ENCODE measurements around the gene MICAL3.

DNA sequence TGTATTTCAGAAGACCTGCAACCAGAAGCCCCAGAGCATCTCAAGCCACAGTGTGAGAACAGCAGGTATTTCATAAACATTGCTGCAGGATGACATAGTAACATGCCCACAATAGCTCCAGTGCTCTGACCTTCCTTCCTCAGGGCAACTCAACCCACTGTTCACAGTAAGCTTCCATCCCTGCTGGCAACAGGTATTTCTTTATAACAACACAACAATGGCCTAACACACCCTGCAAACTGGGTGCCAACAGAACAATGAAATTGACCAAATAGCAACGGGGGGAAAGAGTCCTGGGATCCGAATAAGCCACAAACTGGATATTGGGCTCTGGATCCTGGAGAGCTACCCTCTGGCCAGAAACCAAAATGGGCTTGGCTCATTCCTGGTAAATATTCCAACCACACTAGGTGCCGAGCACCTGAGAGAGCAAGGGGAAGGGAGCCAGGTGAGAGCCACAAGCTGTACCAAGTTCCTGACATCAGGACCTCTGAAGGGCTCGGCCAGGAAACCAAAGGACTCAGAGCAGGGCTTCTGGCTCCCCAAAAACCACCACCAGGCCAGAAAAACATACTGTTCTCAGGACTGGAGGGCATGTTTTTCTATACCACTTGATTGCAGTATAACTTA lies 99.5 kb downstream of the MICAL3 start:
- TF ChIP-seq, protein P1, sequence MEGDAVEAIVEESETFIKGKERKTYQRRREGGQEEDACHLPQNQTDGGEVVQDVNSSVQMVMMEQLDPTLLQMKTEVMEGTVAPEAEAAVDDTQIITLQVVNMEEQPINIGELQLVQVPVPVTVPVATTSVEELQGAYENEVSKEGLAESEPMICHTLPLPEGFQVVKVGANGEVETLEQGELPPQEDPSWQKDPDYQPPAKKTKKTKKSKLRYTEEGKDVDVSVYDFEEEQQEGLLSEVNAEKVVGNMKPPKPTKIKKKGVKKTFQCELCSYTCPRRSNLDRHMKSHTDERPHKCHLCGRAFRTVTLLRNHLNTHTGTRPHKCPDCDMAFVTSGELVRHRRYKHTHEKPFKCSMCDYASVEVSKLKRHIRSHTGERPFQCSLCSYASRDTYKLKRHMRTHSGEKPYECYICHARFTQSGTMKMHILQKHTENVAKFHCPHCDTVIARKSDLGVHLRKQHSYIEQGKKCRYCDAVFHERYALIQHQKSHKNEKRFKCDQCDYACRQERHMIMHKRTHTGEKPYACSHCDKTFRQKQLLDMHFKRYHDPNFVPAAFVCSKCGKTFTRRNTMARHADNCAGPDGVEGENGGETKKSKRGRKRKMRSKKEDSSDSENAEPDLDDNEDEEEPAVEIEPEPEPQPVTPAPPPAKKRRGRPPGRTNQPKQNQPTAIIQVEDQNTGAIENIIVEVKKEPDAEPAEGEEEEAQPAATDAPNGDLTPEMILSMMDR (conservative IDR thresholded peaks at IDR 0.05; ENCODE audit: low read depth, low read length) = no peak
- TF ChIP-seq EZH2phosphoT487 (IDR thresholded peaks at IDR 0.05; ENCODE audit: borderline replicate concordance, low read length) = no peak
